Bronchial epithelial cell (primary cell): ENCODE results near the gene REEP6. TPM values are rescaled to one million over a fixed set of nuclear protein-coding genes. Genes with fewer than 3 reads are reported as not detected.
"Not testable (repeated sequence)": the region's sequence is repeated elsewhere in the genome, so short reads cannot be mapped to it uniquely, and the experiment has no call there.

ENCODE experiments used
- DNase-seq: peaks from one replicate; pipeline ENCODE4 v3.0.0-alpha.2; 2010; ENCODE audit warnings: low read depth
- FAIRE-seq: peaks from 2 replicates; lab custom pipeline; 2011; peaks lifted over from hg19 to GRCh38; lab: Jason Lieb, UNC
- H3K27me3 ChIP-seq: 2 replicates; pipeline ENCODE4 v1.5.1; 2011; ENCODE audit warnings: low read length; ENCODE audit not compliant: control insufficient read depth, insufficient read depth
- H3K36me3 ChIP-seq: 2 replicates; pipeline ENCODE4 v1.5.1; 2011; ENCODE audit warnings: low read length; ENCODE audit not compliant: control insufficient read depth, insufficient read depth
- H3K4me3 ChIP-seq: 2 replicates; pipeline ENCODE4 v1.5.1; 2011; ENCODE audit warnings: mild to moderate bottlenecking, low read depth, low read length, control low read depth
- CTCF ChIP-seq: IDR thresholded peaks from 2 replicates; pipeline ENCODE4 v1.5.1; 2011; ENCODE audit warnings: mild to moderate bottlenecking, moderate library complexity, low read length, control low read depth, inconsistent platforms; ENCODE audit not compliant: insufficient read depth, severe bottlenecking
- total RNA-seq: library from RNA; depleted of rRNA; stranded (reverse); fragments of >200 nt; gene quantifications from 2 replicates; pipeline ENCODE4 v1.2.1, GENCODE V29; 2014

Gene REEP6
- total RNA-seq, 1 donor from 2014 or later = 2.1 TPM

GRCh38 chr19:1531587-1531986 lies 40.6 kb downstream of the REEP6 start:
- Histone ChIP-seq H3K36me3 (no peaks in the 10 kb centered on the region), H3K4me3 (no peak overlapping the region), H3K27me3 (no peaks in the 10 kb centered on the region)
- FAIRE-seq (no peak), DNase-seq (no peak)
- TF ChIP-seq CTCF = no peak

GRCh38 chr19:1532003-1532402 lies 41.0 kb downstream of the REEP6 start:
- Histone ChIP-seq H3K27me3 (no peaks in the 10 kb centered on the region), H3K36me3 (no peaks in the 10 kb centered on the region), H3K4me3 (no peak overlapping the region)
- FAIRE-seq (no peak), DNase-seq (no peak)
- no peak for TF ChIP-seq CTCF

GRCh38 chr19:1533510-1534150 lies 42.6 kb downstream of the REEP6 start:
- no peaks in the 10 kb centered on the region for H3K36me3 ChIP-seq
- no peak for TF ChIP-seq CTCF
- H3K4me3 ChIP-seq = no peak overlapping the region
- no peaks in the 10 kb centered on the region for H3K27me3 ChIP-seq
- no peak for DNase-seq
- no peak for FAIRE-seq

GRCh38 chr19:1534972-1535371 lies 44.0 kb downstream of the REEP6 start:
- H3K4me3 ChIP-seq = no peak overlapping the region
- H3K36me3 ChIP-seq = no peaks in the 10 kb centered on the region
- DNase-seq (no peak), FAIRE-seq (no peak)
- no peaks in the 10 kb centered on the region for H3K27me3 ChIP-seq
- no peak for TF ChIP-seq CTCF

- not testable (repeated sequence) for DNase-seq, FAIRE-seq, H3K4me3 ChIP-seq, H3K36me3 ChIP-seq, H3K27me3 ChIP-seq
Observed at GRCh38 chr19:1535699-1536098, 44.7 kb downstream of the REEP6 start.

GRCh38 chr19:1538978-1539377 lies 48.0 kb downstream of the REEP6 start:
- FAIRE-seq = no peak
- no peaks in the 10 kb centered on the region for H3K36me3 ChIP-seq
- no peaks in the 10 kb centered on the region for H3K27me3 ChIP-seq
- no peak overlapping the region for H3K4me3 ChIP-seq
- DNase-seq = no peak
- TF ChIP-seq CTCF = no peak

GRCh38 chr19:1539749-1540148 lies 48.8 kb downstream of the REEP6 start:
- H3K4me3 ChIP-seq, FAIRE-seq, H3K27me3 ChIP-seq, H3K36me3 ChIP-seq, DNase-seq: not testable (repeated sequence)
